HG03439 (cell line): Measurements from ENCODE around the gene LPCAT1.
A peak's percentile ranks its signal among the peaks of the same experiment; 100 is the strongest.
"Not testable (repeated sequence)": the region's sequence is repeated elsewhere in the genome, so short reads cannot be mapped to it uniquely, and the experiment has no call there.

Source experiments
- ATAC-seq: cut with Tn5 transposase; IDR thresholded peaks from one replicate; pipeline ENCODE4 v1.9.1; 2021; ENCODE audit warnings: mild to moderate bottlenecking, moderate library complexity; ENCODE audit not compliant: unreplicated experiment

LPCAT1 gene

GRCh38 chr5:1523793-1524480, at the start of gene LPCAT1:
LPCAT1 (minus strand) TSS chr5:1523960; CDS start chr5:1523844, 116 bp downstream.
- ATAC-seq, result peak; percentile 82

DNA sequence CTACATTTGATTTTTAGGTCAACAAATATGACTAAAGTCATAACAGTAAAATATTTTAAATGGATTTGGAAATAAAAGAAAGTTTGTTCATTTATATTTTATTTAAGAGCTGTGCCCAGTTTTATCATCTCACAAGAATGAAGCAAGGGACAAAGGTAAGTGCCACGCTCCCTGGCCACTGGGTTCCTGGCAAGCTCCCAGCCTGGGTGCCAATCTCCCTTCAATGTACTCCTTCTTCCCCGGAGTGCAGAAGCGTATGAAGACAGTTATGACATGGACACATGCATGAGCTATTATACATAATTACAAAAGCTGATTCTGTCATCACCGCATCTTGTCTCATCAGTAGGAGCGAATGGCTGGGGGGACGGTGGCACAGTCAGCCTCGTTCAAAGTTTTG, 48.1 kb upstream of the LPCAT1 start:
- not testable (repeated sequence) for ATAC-seq

DNA sequence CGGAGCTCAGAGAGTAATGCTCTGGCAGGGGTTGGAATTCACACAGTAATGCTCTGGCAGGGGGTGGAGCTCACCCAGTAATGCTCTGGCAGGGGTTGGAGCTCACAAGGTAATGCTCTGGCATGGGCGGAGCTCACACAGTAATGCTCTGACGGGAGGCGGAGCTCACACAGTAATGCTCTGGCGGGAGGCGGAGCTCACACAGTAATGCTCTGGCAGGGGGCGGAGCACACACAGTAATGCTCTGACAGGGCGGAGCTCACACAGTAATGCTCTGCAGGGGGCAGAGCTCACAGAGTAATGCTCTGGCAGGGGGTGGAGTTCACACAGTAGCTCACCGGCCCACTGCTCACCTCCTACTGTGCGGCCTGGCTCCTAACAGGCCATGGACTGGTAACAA, 47.2 kb upstream of the LPCAT1 start:
- no peak for ATAC-seq

GRCh38 chr5:1568201-1568979, 44.6 kb upstream of the LPCAT1 start:
- ATAC-seq, result no peak

DNA sequence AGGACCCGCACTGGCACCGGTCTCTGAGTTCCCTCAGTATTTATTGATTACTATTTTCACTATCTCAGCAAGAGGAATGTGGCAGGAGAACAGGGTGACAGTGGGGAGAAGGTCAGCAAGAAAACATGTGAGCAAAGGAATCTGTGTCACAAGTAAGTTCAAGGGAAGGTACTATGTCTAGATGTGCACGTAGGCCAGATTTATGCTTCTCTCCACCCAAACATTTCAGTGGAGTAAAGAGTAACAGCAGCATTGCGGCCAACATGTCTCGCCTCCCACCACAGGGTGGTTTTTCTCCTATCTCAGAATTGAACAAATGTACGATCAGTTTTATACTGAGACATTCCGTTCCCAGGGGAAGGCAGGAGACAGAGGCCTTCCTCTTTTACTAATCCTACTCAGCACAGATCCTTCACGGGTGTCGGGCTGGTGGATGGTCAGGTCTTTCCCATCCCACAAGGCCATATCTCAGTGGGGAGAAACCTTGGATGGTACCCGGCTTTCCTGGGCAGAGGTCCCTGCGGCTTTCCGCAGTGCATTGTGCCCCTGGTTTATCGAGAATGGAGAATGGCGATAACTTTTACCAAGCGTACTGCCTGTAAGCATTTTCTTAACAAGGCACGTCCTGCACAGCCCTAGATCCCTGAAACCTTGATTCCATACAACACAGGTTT, 43.9 kb upstream of the LPCAT1 start:
- not testable (repeated sequence) for ATAC-seq

- no peak for ATAC-seq
These were observed 42.3 kb upstream of the LPCAT1 start for GRCh38 chr5:1565737-1566734.

- no peak for ATAC-seq
These were observed 41.3 kb upstream of the LPCAT1 start for GRCh38 chr5:1564824-1565736.

DNA sequence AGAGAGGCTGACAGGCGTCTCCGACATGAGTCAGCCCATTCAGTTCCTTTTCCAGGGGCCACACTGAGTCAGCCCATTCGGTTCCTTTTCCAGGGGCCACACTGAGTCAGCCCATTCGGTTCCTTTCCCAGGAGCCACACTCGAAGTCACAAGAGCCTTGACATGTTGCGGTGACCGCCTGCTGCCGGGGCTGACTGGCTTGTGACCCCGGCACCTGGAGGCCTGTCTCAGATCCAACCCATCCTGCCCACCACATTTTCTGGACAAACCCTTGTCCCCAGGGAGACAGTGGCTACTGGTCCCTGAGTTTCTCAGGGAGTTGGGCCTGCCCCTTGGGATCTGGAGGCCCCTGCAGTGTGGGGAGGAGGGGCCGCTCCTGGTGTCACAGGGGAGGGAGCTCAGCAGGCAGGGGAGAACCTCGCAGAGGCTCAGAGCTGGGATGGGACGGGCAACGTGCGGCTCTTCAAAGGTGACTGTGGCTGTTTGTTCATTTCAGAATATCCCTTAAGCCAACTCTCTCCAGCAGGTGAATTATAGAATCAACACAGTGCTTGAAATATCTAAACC, 40.5 kb upstream of the LPCAT1 start:
- no peak for ATAC-seq

GRCh38 chr5:1563617-1564181, 39.9 kb upstream of the LPCAT1 start:
- no peak for ATAC-seq

DNA sequence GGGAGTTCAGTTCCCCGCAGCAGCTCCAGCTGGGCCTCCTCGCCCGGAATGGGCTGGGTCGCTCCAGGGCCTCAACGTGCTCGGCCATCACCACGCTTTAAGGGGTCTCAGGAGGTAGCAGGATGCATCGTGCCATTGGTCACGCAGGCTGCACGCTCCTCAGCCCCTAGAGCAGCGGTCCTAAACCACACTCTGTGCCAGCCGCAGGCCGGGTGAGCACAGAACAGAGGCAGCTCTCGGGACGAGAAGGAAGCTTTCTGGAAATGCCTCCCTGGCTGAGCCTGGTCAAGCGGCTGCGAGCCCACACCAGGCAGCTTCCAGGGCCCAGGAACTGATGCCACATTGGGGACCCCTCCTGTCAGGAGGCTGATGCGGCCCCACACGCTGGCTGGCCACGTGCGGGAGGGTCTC, 39.3 kb upstream of the LPCAT1 start:
- ATAC-seq, result no peak

DNA sequence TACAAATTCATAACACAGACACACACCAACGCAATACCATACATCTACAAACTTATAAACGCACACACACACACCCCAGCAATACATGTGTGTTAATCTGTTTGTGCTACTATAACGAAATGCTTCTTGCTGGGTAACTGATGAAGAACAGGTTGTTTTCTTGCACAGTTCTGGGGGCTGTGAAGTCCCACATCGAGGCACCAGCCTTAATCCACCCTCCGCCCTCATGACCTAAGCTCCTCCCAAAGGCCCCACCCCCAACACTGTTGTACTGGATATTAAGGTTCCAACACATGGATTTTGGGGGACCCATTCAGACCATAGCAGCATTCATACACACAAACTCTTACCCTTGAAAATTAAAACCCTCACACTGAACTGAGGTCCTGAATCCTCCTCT, 38.8 kb upstream of the LPCAT1 start:
- no peak for ATAC-seq

- ATAC-seq, result no peak
These were observed 37.7 kb upstream of the LPCAT1 start for GRCh38 chr5:1561402-1561929.

GRCh38 chr5:1560499-1560898, 36.7 kb upstream of the LPCAT1 start:
- not testable (repeated sequence) for ATAC-seq

- no peak for ATAC-seq
These were observed 35.2 kb upstream of the LPCAT1 start for GRCh38 chr5:1558944-1559343.

GRCh38 chr5:1557114-1557873, 33.5 kb upstream of the LPCAT1 start:
- ATAC-seq, result no peak

GRCh38 chr5:1555808-1556731, 32.3 kb upstream of the LPCAT1 start:
- ATAC-seq, result no peak
